Mammary epithelial cell (primary cell): ENCODE measurements around the gene TEX19.

Source experiments
- CTCF ChIP-seq, 2 donors: IDR thresholded peaks in 1 of 2; conservative IDR thresholded peaks in 1 of 2; 2 replicates each; pipeline ENCODE4 v1.5.1; 2011 to 2012; ENCODE audit warnings: inconsistent platforms in 2 of 2, low read length in 2 of 2, mild to moderate bottlenecking in 2 of 2, control low read depth in 1 of 2, low read depth in 1 of 2; ENCODE audit not compliant: insufficient read depth in 1 of 2; ENCODE audit errors: extremely low read depth in 1 of 2
- EZH2 ChIP-seq: IDR thresholded peaks from 2 replicates; pipeline ENCODE4 v1.6.1; 2012; ENCODE audit warnings: low read length, inconsistent platforms, borderline replicate concordance

- TF ChIP-seq CTCF (conservative IDR thresholded peaks at IDR 0.05 in 1 of 2, IDR thresholded peaks at IDR 0.05 in 1 of 2; ENCODE audit: extremely low read depth in 1 of 2, insufficient read depth in 1 of 2, low read depth in 1 of 2, low read length in 2 of 2) = no peak
- TF ChIP-seq EZH2 = no peak
These were observed 12.4 kb upstream of the TEX19 start for GRCh38 chr17:82346342-82347300.
